NCI-H1105 treated with DMSO at 0.1 percent for 48 hours (cell line): ENCODE results near the gene TRAPPC14.

ENCODE experiments used
- DNase-seq: peaks from one replicate; lab custom pipeline; 2025; lab: John Stamatoyannopoulos, UW

The TRAPPC14 gene

GRCh38 chr7:100173806-100174495 is 15.4 kb upstream of the TRAPPC14 start:
- no peak for DNase-seq

- DNase-seq, result no peak
These were observed 13.3 kb upstream of the TRAPPC14 start for GRCh38 chr7:100171840-100172239.

GRCh38 chr7:100171087-100171681 is 12.7 kb upstream of the TRAPPC14 start:
- no peak for DNase-seq

GRCh38 chr7:100170101-100170897 is 11.8 kb upstream of the TRAPPC14 start:
- no peak for DNase-seq

- DNase-seq, result peak; percentile 9
These were observed 10.8 kb upstream of the TRAPPC14 start for GRCh38 chr7:100169147-100169850.

- DNase-seq, result peak; percentile 55
These were observed 9.4 kb upstream of the TRAPPC14 start for GRCh38 chr7:100167912-100168323.

GRCh38 chr7:100166970-100167911 is 8.7 kb upstream of the TRAPPC14 start:
- no peak for DNase-seq

GRCh38 chr7:100166317-100166940 is 7.9 kb upstream of the TRAPPC14 start:
- DNase-seq, result no peak

- no peak for DNase-seq
These were observed 5.3 kb upstream of the TRAPPC14 start for GRCh38 chr7:100163871-100164270.

GRCh38 chr7:100163006-100163531 is 4.5 kb upstream of the TRAPPC14 start:
- DNase-seq, result no peak

GRCh38 chr7:100160067-100160466 is 1.5 kb upstream of the TRAPPC14 start:
- no peak for DNase-seq

- DNase-seq, result no peak
These were observed 638 bp upstream of the TRAPPC14 start for GRCh38 chr7:100159099-100159623.

- no peak for DNase-seq
These were observed 942 bp downstream of the TRAPPC14 start for GRCh38 chr7:100157334-100158228.

- DNase-seq, result no peak
These were observed 1.5 kb downstream of the TRAPPC14 start for GRCh38 chr7:100157069-100157333.

- DNase-seq, result no peak
These were observed 2.0 kb downstream of the TRAPPC14 start for GRCh38 chr7:100156331-100157068.

- no peak for DNase-seq
These were observed 2.8 kb downstream of the TRAPPC14 start for GRCh38 chr7:100155553-100156317.

GRCh38 chr7:100154651-100155491 is 3.7 kb downstream of the TRAPPC14 start:
- no peak for DNase-seq
